A549 (cell line): ENCODE data around the gene APOM. TPM values are rescaled to one million over a fixed set of nuclear protein-coding genes. Genes with fewer than 3 reads are reported as not detected.

Experiments
- ATAC-seq, 2 experiments: fragments of 200-7000 bp in 1 of 2; fragments of >200 bp in 1 of 2; cut with Nextera tagmentation in 1 of 2; cut with Tn5 transposase in 1 of 2; 3 replicates each; pipeline versions ENCODE4 v1.8.0 to v1.9.1; 2018 to 2020; ENCODE audit warnings: mild to moderate bottlenecking in 1 of 2, moderate library complexity in 1 of 2
- CTCF ChIA-PET: fragments of 300-600 bp; sonication (Branson Sonifier 250); formaldehyde crosslinking; extraction: SDS; loops from one replicate; lab custom pipeline; 2021; ENCODE audit warnings: antibody characterized with exemption, inconsistent platforms; lab: Yijun Ruan, JAX
- POLR2A ChIA-PET: fragments of 350-600 bp; formaldehyde crosslinking; extraction: SDS; loops from one replicate; lab custom pipeline; 2021; ENCODE audit warnings: antibody characterized with exemption, inconsistent platforms; lab: Yijun Ruan, JAX
- DNase-seq, 2 experiments: peaks; one replicate each; pipeline versions ENCODE4 v3.0.0 to v3.0.0-alpha.2; 2011 to 2016; ENCODE audit warnings: low read depth in 1 of 2, low spot score in 1 of 2
- FAIRE-seq: peaks from 2 replicates; lab custom pipeline; 2011; peaks lifted over from hg19 to GRCh38; lab: Jason Lieb, UNC
- H3K27ac ChIP-seq, 2 experiments: fragments of >200 bp; sonication (Bioruptor Twin); formaldehyde crosslinking; 3 replicates each; pipeline ENCODE4 v1.5.1; 2016 to 2017
- H3K4me1 ChIP-seq: fragments of >200 bp; sonication (Bioruptor Twin); formaldehyde crosslinking; 3 replicates; pipeline ENCODE4 v1.6.1; 2016
- H3K4me2 ChIP-seq: fragments of >200 bp; sonication (Bioruptor Twin); formaldehyde crosslinking; 3 replicates; pipeline ENCODE4 v1.6.1; 2016
- H3K4me3 ChIP-seq: fragments of >200 bp; sonication (Bioruptor Twin); formaldehyde crosslinking; 3 replicates; pipeline ENCODE4 v1.5.1; 2016
- H3K9me3 ChIP-seq: fragments of >200 bp; sonication (Bioruptor Twin); formaldehyde crosslinking; 3 replicates; pipeline ENCODE4 v1.6.1; 2016
- BHLHE40 ChIP-seq: IDR thresholded peaks from 2 replicates; pipeline ENCODE4 v1.6.1; 2012; ENCODE audit warnings: low read depth, low read length, inconsistent platforms
- CBX2 ChIP-seq: fragments of 200-600 bp; sonication (generic); IDR thresholded peaks from 2 replicates; pipeline ENCODE4 v1.6.1; 2016; ENCODE audit warnings: low read depth, mild to moderate bottlenecking, borderline replicate concordance
- CBX8 ChIP-seq: fragments of 200-600 bp; sonication (generic); IDR thresholded peaks from 2 replicates; pipeline ENCODE4 v1.6.1; 2016
- CHD2 ChIP-seq: fragments of 150-350 bp; IDR thresholded peaks from 2 replicates; pipeline ENCODE4 v1.6.1; 2014; ENCODE audit warnings: low read length; ENCODE audit not compliant: partially characterized antibody
- CHD4 ChIP-seq: fragments of 200-600 bp; sonication (generic); IDR thresholded peaks from 2 replicates; pipeline ENCODE4 v1.6.1; 2016; ENCODE audit warnings: antibody characterized with exemption, mild to moderate bottlenecking, borderline replicate concordance
- EHF ChIP-seq: fragments of 250-450 bp; sonication (Bioruptor Pico); IDR thresholded peaks from 2 replicates; pipeline ENCODE4 v1.5.0; 2020; ENCODE audit warnings: mild to moderate bottlenecking
- FOXS1 ChIP-seq: fragments of 250-450 bp; sonication (Bioruptor Pico); IDR thresholded peaks from 2 replicates; pipeline ENCODE4 v1.5.0; 2020; ENCODE audit warnings: mild to moderate bottlenecking, moderate library complexity
- GATA3 ChIP-seq: IDR thresholded peaks from 2 replicates; pipeline ENCODE4 v1.6.1; 2012; ENCODE audit warnings: borderline replicate concordance
- HOXA7 ChIP-seq: fragments of 250-450 bp; sonication (Bioruptor Pico); IDR thresholded peaks from 2 replicates; pipeline ENCODE4 v1.5.0; 2020; ENCODE audit warnings: mild to moderate bottlenecking, moderate library complexity
- HOXB13 ChIP-seq: fragments of 250-450 bp; sonication (Bioruptor Pico); IDR thresholded peaks from 2 replicates; pipeline ENCODE4 v1.5.0; 2020; ENCODE audit warnings: low read depth, mild to moderate bottlenecking, moderate library complexity
- NPAS2 ChIP-seq: fragments of 250-450 bp; sonication (Bioruptor Pico); IDR thresholded peaks from 2 replicates; pipeline ENCODE4 v1.8.0; 2022; ENCODE audit warnings: mild to moderate bottlenecking, moderate library complexity, borderline replicate concordance
- TFCP2L1 ChIP-seq: fragments of 250-450 bp; sonication (Bioruptor Pico); IDR thresholded peaks from 2 replicates; pipeline ENCODE4 v1.5.0; 2021; ENCODE audit warnings: mild to moderate bottlenecking
- WGBS: methylation state at CpG from one replicate; pipeline ENCODE4 v1.1.6; 2017; ENCODE audit errors: missing lambda C conversion rate; 5-methylcytosine and 5-hydroxymethylcytosine counted together
- polyA plus RNA-seq, 4 experiments: library from polyadenylated mRNA; depleted of rRNA in 3 of 4; stranded (reverse); fragments of >200 nt; fragmentation: RNase III in 1 of 4; extraction: RNeasy Plus Mini Kit Qiagen cat#74134 plus additional on column Dnase treatment in 1 of 4; gene quantifications; 2 replicates in 3 of 4; 3 replicates in 1 of 4; pipeline ENCODE4 v1.2.3, GENCODE V29; 2011 to 2017
- TF ChIP-seq, protein P1 (sequence below): fragments of 250-450 bp; sonication (Bioruptor Pico); IDR thresholded peaks from 2 replicates; pipeline ENCODE4 v1.5.0; 2021; ENCODE audit warnings: mild to moderate bottlenecking, moderate library complexity, borderline replicate concordance
- TF ChIP-seq, protein P2 (sequence below): fragments of 450-650 bp; IDR thresholded peaks from 2 replicates; pipeline ENCODE4 v1.6.1; 2014; ENCODE audit warnings: antibody characterized with exemption
- TF ChIP-seq, protein P3 (sequence below): IDR thresholded peaks from 2 replicates; pipeline ENCODE4 v1.6.1; 2012
- TF ChIP-seq, protein P4 (sequence below): fragments of >200 bp; sonication (Bioruptor Twin); formaldehyde crosslinking; IDR thresholded peaks from 3 replicates; pipeline ENCODE4 v1.6.1; 2016
- TF ChIP-seq, protein P5 (sequence below): fragments of 200-600 bp; sonication (generic); IDR thresholded peaks from 2 replicates; pipeline ENCODE4 v1.6.1; 2016; ENCODE audit warnings: antibody characterized with exemption, mild to moderate bottlenecking, moderate library complexity

APOM gene
- polyA plus RNA-seq, 2 of the 4 experiments (the other 2 are of a cell fraction), result 1.5 to 2.6 TPM

DNA sequence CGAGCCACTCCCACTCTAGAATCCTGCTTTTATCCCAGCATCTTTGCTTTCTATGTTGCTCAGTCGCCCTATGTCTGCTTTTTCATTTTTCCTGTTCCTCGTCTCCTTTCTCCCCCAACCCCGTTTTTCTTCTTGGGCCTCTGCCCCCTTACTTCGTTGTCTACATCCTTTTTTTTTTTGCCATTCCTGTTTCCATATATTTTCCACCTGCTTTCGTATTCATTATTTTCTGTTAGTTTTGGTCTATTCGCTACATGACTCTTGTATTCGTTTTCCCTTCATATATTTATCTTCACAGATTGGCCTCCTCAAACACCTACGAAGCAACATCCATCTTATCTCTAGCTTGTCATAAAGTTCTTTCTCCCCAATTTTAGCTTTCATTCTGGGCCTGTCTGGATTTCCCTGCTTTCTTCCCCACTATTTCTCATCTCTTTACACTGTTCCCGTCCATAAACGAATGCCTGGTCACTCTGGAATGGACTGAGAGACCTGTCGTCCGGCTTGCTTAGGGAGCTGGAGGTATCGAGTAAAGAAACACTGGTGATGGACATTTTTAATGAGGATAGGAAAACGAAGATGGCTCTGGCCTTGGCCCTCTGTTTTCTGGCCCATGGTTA lies 34.3 kb upstream of the APOM start:
- ATAC-seq (no peak), FAIRE-seq (no peak), DNase-seq (no peak)
- peak overlapping the region; percentile 81 for H3K4me3 ChIP-seq
- H3K4me2 ChIP-seq, result peak overlapping the region; percentile 99
- H3K4me1 ChIP-seq, result peaks cover 15% of the 10 kb centered on the region
- no peak for TF ChIP-seq GATA3
- no peak for TF ChIP-seq CBX8
- TF ChIP-seq NPAS2 (CRISPR knock-in tag), result no peak
- TF ChIP-seq, protein P1, sequence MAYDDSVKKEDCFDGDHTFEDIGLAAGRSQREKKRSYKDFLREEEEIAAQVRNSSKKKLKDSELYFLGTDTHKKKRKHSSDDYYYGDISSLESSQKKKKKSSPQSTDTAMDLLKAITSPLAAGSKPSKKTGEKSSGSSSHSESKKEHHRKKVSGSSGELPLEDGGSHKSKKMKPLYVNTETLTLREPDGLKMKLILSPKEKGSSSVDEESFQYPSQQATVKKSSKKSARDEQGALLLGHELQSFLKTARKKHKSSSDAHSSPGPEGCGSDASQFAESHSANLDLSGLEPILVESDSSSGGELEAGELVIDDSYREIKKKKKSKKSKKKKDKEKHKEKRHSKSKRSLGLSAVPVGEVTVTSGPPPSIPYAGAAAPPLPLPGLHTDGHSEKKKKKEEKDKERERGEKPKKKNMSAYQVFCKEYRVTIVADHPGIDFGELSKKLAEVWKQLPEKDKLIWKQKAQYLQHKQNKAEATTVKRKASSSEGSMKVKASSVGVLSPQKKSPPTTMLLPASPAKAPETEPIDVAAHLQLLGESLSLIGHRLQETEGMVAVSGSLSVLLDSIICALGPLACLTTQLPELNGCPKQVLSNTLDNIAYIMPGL, result no peak
- TF ChIP-seq, protein P2, sequence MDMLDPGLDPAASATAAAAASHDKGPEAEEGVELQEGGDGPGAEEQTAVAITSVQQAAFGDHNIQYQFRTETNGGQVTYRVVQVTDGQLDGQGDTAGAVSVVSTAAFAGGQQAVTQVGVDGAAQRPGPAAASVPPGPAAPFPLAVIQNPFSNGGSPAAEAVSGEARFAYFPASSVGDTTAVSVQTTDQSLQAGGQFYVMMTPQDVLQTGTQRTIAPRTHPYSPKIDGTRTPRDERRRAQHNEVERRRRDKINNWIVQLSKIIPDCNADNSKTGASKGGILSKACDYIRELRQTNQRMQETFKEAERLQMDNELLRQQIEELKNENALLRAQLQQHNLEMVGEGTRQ, result no peak
- TF ChIP-seq, protein P3, sequence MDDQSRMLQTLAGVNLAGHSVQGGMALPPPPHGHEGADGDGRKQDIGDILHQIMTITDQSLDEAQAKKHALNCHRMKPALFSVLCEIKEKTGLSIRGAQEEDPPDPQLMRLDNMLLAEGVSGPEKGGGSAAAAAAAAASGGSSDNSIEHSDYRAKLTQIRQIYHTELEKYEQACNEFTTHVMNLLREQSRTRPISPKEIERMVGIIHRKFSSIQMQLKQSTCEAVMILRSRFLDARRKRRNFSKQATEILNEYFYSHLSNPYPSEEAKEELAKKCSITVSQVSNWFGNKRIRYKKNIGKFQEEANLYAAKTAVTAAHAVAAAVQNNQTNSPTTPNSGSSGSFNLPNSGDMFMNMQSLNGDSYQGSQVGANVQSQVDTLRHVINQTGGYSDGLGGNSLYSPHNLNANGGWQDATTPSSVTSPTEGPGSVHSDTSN, result no peak
- no peak for TF ChIP-seq EHF (CRISPR knock-in tag)
- no peak for TF ChIP-seq HOXB13 (CRISPR knock-in tag)
- no peak for TF ChIP-seq CHD4
- TF ChIP-seq, protein P4, sequence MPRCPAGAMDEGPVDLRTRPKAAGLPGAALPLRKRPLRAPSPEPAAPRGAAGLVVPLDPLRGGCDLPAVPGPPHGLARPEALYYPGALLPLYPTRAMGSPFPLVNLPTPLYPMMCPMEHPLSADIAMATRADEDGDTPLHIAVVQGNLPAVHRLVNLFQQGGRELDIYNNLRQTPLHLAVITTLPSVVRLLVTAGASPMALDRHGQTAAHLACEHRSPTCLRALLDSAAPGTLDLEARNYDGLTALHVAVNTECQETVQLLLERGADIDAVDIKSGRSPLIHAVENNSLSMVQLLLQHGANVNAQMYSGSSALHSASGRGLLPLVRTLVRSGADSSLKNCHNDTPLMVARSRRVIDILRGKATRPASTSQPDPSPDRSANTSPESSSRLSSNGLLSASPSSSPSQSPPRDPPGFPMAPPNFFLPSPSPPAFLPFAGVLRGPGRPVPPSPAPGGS, result no peak
- peak overlapping the region; percentile 99 for H3K27ac ChIP-seq
- ChIA-PET CTCF (interaction anchor here (1.0 to 1.7 kb wide), 3 partner anchors 23 to 151 kb away, joined by 3 to 6 read pairs (median 3); no protein-coding TSS in a partner anchor), POLR2A (interaction anchor here (1.2 to 1.3 kb wide), 2 partner anchors 12 to 18 kb away, joined by 3 to 4 read pairs; no protein-coding TSS in a partner anchor)
- no peaks in the 10 kb centered on the region for H3K9me3 ChIP-seq
- WGBS, result 2% methylated on average over 15 of the region's 15 CpGs

DNA sequence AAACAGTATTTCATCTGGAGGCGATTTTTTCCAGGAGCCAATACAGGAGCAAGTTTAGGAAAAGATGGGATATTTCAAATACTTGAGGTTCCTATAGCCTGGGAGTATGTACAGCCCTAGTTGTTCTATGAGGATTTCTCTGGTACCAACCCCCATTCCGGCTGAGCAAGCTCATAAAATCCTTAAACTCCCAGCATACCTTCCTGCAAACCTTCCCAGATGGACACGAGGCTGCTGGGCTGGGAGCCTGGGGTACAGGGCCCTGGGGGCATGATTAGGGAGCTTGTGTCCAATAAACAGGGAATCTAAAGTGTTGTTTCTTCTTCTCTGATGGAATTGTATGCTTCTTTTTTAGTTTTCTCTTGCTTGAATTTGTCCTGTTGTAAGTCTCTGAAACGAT lies 33.7 kb upstream of the APOM start:
- Histone ChIP-seq H3K4me3 (peak overlapping the region; percentile 81), H3K27ac (peak overlapping the region; percentile 99), H3K4me1 (peaks cover 15% of the 10 kb centered on the region), H3K4me2 (peak overlapping the region; percentile 99)
- FAIRE-seq (no peak), DNase-seq (no peak), ATAC-seq (no peak)
- TF ChIP-seq HOXA7 (CRISPR knock-in tag), result no peak
- no peak for TF ChIP-seq CBX2
- TF ChIP-seq TFCP2L1, result no peak
- no peak for TF ChIP-seq CHD2
- no peak for TF ChIP-seq BHLHE40
- no peak for TF ChIP-seq FOXS1
- TF ChIP-seq, protein P5, sequence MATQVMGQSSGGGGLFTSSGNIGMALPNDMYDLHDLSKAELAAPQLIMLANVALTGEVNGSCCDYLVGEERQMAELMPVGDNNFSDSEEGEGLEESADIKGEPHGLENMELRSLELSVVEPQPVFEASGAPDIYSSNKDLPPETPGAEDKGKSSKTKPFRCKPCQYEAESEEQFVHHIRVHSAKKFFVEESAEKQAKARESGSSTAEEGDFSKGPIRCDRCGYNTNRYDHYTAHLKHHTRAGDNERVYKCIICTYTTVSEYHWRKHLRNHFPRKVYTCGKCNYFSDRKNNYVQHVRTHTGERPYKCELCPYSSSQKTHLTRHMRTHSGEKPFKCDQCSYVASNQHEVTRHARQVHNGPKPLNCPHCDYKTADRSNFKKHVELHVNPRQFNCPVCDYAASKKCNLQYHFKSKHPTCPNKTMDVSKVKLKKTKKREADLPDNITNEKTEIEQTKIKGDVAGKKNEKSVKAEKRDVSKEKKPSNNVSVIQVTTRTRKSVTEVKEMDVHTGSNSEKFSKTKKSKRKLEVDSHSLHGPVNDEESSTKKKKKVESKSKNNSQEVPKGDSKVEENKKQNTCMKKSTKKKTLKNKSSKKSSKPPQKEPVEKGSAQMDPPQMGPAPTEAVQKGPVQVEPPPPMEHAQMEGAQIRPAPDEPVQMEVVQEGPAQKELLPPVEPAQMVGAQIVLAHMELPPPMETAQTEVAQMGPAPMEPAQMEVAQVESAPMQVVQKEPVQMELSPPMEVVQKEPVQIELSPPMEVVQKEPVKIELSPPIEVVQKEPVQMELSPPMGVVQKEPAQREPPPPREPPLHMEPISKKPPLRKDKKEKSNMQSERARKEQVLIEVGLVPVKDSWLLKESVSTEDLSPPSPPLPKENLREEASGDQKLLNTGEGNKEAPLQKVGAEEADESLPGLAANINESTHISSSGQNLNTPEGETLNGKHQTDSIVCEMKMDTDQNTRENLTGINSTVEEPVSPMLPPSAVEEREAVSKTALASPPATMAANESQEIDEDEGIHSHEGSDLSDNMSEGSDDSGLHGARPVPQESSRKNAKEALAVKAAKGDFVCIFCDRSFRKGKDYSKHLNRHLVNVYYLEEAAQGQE, result no peak
- TF ChIP-seq, all 56 proteins: peak for 0
- 2% methylated on average over 3 of the region's 4 CpGs for WGBS
- ChIA-PET POLR2A (interaction anchor here (1.2 to 1.3 kb wide), 2 partner anchors 11 to 17 kb away, joined by 3 to 4 read pairs; no protein-coding TSS in a partner anchor), CTCF (interaction anchor here (0.8 to 1.7 kb wide), 4 partner anchors 14 to 150 kb away, joined by 3 to 6 read pairs (median 4); no protein-coding TSS in a partner anchor)
- H3K9me3 ChIP-seq, result no peaks in the 10 kb centered on the region
